Activated naive CD8-positive, alpha-beta T cell treated with anti-CD3 and anti-CD28 coated beads, Interleukin-2, amount 50 U/mL, for 24 hours (primary cell): ENCODE data around the gene RPP14.

Experiments used
- ATAC-seq: fragments of 150-1000 bp; cut with Tn5 transposase; one replicate; pipeline ENCODE4 v1.10.0; 2021
- DNase-seq: peaks from one replicate; pipeline ENCODE4 v3.0.0; 2021
- H3K27ac Mint-ChIP-seq: one replicate; pipeline ENCODE4 v1.8.0; 2021; ENCODE audit warnings: mild to moderate bottlenecking, mixed read lengths
- H3K27me3 Mint-ChIP-seq: one replicate; pipeline ENCODE4 v1.8.0; 2021; ENCODE audit warnings: mixed read lengths
- H3K36me3 Mint-ChIP-seq: one replicate; pipeline ENCODE4 v1.8.0; 2021; ENCODE audit warnings: low read depth, mixed read lengths
- H3K4me1 Mint-ChIP-seq: one replicate; pipeline ENCODE4 v1.8.0; 2021; ENCODE audit warnings: mixed read lengths
- H3K4me3 Mint-ChIP-seq: one replicate; pipeline ENCODE4 v1.8.0; 2021; ENCODE audit warnings: mild to moderate bottlenecking, moderate library complexity, mixed read lengths
- H3K9me3 Mint-ChIP-seq: one replicate; pipeline ENCODE4 v1.8.0; 2021; ENCODE audit warnings: mixed read lengths

RPP14 gene

DNA sequence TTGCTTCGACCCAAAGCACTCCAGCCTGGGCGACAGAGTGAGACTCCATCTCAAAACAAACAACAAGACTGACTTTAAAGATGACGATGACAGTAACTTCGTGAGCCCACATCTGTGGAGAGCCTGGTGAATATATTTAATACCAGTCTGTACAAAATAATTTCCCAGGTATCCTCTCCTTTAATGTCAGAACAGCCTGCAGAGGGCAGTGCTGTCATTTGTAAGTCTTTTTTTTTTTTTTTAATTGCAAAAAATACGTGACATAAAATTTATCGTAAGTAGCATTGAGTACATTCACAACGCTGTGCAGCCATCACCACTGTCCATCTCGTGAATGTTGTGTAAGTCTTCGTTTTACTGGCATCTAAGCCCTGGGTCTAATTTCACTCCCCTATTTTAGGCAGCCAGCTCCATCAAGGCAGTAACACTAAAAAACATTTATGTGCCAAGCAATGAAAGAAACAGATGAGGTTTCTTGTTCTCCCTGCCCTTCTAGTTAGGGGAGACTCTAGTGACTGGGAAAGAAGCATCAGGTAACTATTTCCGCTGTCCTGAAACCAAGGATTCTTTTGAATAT, 1.7 kb downstream of the RPP14 start:
- H3K36me3 Mint-ChIP-seq: peaks cover 43% of the 10 kb centered on the region
- DNase-seq (peak; percentile 35), ATAC-seq (no peak)
- peaks cover 44% of the 10 kb centered on the region for H3K4me1 Mint-ChIP-seq
- no peaks in the 10 kb centered on the region for H3K27me3 Mint-ChIP-seq
- peak overlapping the region; percentile 94 for H3K4me3 Mint-ChIP-seq
- H3K27ac Mint-ChIP-seq: peak overlapping the region; percentile 94
- no peaks in the 10 kb centered on the region for H3K9me3 Mint-ChIP-seq

- peak overlapping the region; percentile 94 for H3K4me3 Mint-ChIP-seq
- no peaks in the 10 kb centered on the region for H3K27me3 Mint-ChIP-seq
- H3K4me1 Mint-ChIP-seq: peaks cover 44% of the 10 kb centered on the region
- peaks cover 49% of the 10 kb centered on the region for H3K36me3 Mint-ChIP-seq
- DNase-seq (no peak), ATAC-seq (no peak)
- no peaks in the 10 kb centered on the region for H3K9me3 Mint-ChIP-seq
- H3K27ac Mint-ChIP-seq: no peak overlapping the region
These were observed 2.7 kb downstream of the RPP14 start for GRCh38 chr3:58308728-58309127.

DNA sequence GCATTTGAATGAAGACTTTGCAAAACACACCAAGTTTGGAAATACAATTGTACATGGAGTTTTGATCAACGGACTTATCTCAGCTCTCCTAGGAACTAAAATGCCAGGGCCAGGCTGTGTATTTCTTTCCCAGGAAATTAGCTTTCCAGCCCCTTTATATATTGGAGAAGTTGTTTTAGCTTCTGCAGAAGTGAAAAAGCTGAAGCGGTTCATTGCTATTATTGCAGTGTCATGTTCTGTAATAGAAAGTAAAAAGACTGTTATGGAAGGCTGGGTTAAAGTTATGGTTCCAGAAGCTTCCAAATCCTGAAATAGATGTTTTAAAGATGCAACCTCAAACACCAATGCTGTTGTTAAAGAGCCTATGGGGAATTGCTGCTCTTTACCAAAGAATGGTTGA, 11.8 kb downstream of the RPP14 start:
- ATAC-seq (no peak), DNase-seq (no peak)
- peaks cover 14% of the 10 kb centered on the region for H3K4me1 Mint-ChIP-seq
- H3K9me3 Mint-ChIP-seq: no peaks in the 10 kb centered on the region
- no peaks in the 10 kb centered on the region for H3K27me3 Mint-ChIP-seq
- no peak overlapping the region for H3K27ac Mint-ChIP-seq
- H3K36me3 Mint-ChIP-seq: peaks cover 44% of the 10 kb centered on the region
- no peak overlapping the region for H3K4me3 Mint-ChIP-seq

DNA sequence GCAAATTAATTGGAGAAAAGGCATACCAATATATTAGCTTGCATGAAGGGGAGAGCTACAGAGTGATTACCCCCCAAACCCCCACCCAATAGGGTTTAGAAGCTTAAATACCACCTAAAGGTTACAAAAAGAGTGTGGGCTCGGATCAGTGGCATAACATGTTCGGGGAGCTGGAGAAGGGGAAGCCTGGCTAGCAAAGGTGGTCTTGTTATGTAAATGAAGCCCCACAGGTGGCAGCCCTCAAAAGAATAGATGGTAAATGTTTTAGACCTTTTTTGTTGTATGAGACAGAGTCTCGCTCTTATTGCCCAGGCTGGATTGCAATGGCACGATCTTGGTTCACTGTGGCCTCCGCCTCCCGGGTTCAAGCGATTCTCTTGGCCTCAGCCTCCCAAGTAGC, 15.7 kb downstream of the RPP14 start:
- Mint-ChIP-seq H3K36me3 (peaks cover 21% of the 10 kb centered on the region), H3K4me3 (no peak overlapping the region), H3K27ac (peak overlapping the region; percentile 14), H3K4me1 (peaks cover 45% of the 10 kb centered on the region), H3K9me3 (no peaks in the 10 kb centered on the region), H3K27me3 (no peaks in the 10 kb centered on the region)
- no peak for DNase-seq
- ATAC-seq: no peak

GRCh38 chr3:58322793-58323192, 16.7 kb downstream of the RPP14 start:
- Mint-ChIP-seq H3K9me3 (no peaks in the 10 kb centered on the region), H3K27me3 (no peaks in the 10 kb centered on the region), H3K27ac (peak overlapping the region; percentile 91), H3K4me1 (peaks cover 45% of the 10 kb centered on the region), H3K36me3 (peaks cover 19% of the 10 kb centered on the region), H3K4me3 (no peak overlapping the region)
- no peak for DNase-seq
- ATAC-seq: no peak

- H3K27me3 Mint-ChIP-seq: no peaks in the 10 kb centered on the region
- H3K9me3 Mint-ChIP-seq: no peaks in the 10 kb centered on the region
- H3K27ac Mint-ChIP-seq: peak overlapping the region; percentile 91
- peaks cover 45% of the 10 kb centered on the region for H3K4me1 Mint-ChIP-seq
- ATAC-seq (peak; percentile 76), DNase-seq (no peak)
- peaks cover 13% of the 10 kb centered on the region for H3K36me3 Mint-ChIP-seq
- peak overlapping the region; percentile 45 for H3K4me3 Mint-ChIP-seq
These were observed 17.7 kb downstream of the RPP14 start for GRCh38 chr3:58323529-58324390.

DNA sequence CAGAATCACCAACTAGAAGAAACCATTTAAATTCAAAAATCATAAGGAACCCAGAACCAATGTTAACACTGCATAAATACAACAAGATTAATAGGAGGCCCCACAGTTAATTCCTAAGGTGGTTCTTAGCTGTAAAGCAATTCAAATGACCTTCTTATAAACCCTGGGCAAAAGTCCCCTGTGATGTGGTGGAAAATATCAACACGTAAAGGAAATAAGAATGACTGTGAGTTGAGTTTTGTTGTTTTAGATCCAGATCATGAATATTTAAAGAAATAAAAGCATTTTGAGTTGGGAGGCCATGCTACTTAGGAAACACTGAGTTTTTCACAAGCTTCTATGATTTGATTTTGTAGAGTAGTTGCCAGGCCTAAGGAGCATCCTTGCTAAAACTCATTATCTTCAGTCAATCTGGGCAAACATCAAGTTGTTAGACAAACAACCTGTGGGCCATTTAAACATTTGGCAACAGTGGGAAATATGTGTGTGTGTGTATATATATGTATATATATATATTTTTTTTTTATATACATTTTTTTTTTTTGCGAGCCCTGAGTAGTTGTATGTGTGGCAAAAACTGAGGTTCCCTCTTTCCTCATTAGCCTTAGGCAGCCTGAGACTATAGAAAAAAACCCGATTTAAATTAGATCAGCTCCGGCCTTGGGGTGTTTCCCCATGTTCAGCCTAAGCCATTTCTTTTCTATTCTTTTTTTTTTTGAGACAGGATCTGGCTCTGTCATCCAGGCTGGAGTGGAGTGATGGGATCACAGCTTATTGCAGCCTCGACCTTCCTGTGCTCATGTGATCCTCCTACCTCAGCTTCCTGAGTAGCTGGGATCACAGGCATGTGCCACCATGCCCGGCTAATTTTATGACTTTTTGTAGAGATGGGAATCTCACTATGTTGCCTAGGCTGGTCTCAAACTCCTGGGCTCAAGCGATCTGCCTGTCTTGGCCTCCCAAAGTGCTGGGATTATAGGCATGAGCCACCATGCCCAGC, 18.6 kb downstream of the RPP14 start:
- H3K36me3 Mint-ChIP-seq: peaks cover 9% of the 10 kb centered on the region
- ATAC-seq: peak; percentile 70
- H3K27me3 Mint-ChIP-seq: no peaks in the 10 kb centered on the region
- no peaks in the 10 kb centered on the region for H3K9me3 Mint-ChIP-seq
- H3K4me3 Mint-ChIP-seq: peak overlapping the region; percentile 45
- DNase-seq: no peak
- H3K4me1 Mint-ChIP-seq: peaks cover 45% of the 10 kb centered on the region
- H3K27ac Mint-ChIP-seq: peak overlapping the region; percentile 91

- ATAC-seq: no peak
- no peaks in the 10 kb centered on the region for H3K9me3 Mint-ChIP-seq
- H3K27ac Mint-ChIP-seq: peak overlapping the region; percentile 91
- DNase-seq: no peak
- H3K4me1 Mint-ChIP-seq: peaks cover 45% of the 10 kb centered on the region
- H3K36me3 Mint-ChIP-seq: peaks cover 6% of the 10 kb centered on the region
- no peak overlapping the region for H3K4me3 Mint-ChIP-seq
- H3K27me3 Mint-ChIP-seq: no peaks in the 10 kb centered on the region
These were observed 19.5 kb downstream of the RPP14 start for GRCh38 chr3:58325525-58325992.

DNA sequence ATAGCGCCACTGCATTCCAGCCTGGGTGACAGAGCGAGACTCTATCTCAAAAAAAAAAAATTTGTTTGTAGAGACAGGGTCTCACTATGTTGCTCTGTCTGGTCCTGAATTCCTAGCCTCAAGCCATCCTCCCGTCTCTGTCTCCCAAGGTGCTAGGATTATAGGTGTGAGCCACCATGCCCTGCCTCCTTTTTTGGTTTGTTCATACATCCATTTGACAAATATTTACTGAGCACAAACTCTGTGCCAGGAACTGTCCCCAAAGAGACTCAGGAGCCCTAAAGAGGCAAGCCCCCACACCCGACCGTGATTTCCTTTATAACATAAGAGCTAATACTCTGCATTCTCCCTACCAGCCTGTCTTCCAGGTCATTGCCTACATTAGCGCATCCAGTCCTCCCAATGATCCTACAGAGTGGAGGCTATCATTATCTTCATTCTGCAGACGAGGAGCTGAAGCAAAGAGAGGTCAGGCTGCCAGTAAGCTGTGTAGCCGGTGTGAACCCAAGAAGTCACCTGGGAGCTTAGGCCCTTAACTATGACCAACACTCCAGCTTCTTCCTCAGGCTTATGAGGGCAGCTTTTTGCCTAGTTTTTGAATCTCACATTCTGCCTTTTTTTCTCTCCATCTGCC, 20.3 kb downstream of the RPP14 start:
- no peak overlapping the region for H3K27ac Mint-ChIP-seq
- H3K36me3 Mint-ChIP-seq: no peaks in the 10 kb centered on the region
- DNase-seq (no peak), ATAC-seq (no peak)
- peaks cover 41% of the 10 kb centered on the region for H3K4me1 Mint-ChIP-seq
- no peaks in the 10 kb centered on the region for H3K9me3 Mint-ChIP-seq
- no peak overlapping the region for H3K4me3 Mint-ChIP-seq
- no peaks in the 10 kb centered on the region for H3K27me3 Mint-ChIP-seq

DNA sequence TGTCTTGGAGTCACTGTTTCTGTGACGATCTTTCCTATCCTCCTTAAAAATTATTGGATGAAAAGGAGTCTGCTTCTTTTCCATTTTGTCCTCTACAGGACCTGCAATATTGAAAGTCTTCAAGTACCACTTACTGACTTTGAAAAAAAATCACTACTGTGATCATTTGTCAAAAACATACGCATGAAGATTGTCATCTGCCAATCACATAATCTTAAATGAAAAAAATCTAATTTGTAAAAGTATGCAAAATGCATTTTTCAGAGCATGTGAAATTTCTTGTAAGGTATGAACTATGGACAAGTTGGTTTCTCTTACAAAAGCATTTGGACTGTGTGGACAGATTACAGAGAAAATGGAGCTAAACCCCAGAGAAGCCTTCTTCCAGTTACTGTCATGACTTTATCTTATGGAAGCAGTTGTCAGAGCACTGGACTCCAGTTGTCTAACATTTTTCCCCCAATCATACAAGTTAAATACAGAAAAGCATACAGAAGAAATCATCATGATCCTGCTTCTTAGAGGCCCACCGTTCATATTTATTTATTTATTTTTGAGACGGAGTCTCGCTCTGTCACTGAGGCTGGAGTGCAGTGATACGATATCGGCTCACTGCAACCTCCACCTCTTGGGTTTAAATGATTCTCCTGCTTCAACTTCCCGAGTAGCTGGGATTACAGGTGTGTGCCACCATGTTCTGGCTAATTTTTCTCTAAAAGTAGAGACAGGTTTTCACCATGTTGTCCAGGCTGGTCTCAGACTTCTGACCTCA, 23.3 kb downstream of the RPP14 start:
- Mint-ChIP-seq H3K27me3 (no peaks in the 10 kb centered on the region), H3K9me3 (no peaks in the 10 kb centered on the region), H3K27ac (no peak overlapping the region), H3K36me3 (no peaks in the 10 kb centered on the region), H3K4me1 (peaks cover 39% of the 10 kb centered on the region), H3K4me3 (no peak overlapping the region)
- ATAC-seq (no peak), DNase-seq (no peak)

DNA sequence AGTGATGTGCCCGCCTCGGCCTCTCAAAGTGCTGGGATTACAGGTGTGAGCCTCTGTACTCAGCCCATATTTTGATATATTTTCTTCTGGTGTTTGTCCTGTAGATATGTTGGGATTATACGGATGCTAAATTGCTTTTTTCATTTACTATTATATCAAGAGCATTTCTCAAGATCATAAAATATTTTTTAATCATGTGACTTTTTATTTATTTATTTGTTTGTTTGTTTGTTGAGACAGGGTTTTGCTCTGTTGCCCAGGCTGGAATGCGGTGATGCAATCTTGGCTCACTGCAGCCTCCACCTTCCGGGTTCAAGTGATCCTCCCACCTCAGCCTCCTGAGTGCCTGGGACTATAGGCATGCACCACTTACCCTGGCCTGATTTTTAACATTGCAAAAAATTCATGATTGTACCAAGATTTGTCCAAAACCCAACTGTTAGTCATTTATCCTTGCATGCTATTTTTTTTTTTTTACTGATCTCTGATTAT, 23.9 kb downstream of the RPP14 start:
- H3K9me3 Mint-ChIP-seq: no peaks in the 10 kb centered on the region
- H3K4me3 Mint-ChIP-seq: no peak overlapping the region
- no peaks in the 10 kb centered on the region for H3K36me3 Mint-ChIP-seq
- H3K27me3 Mint-ChIP-seq: no peaks in the 10 kb centered on the region
- no peak for ATAC-seq
- no peak overlapping the region for H3K27ac Mint-ChIP-seq
- DNase-seq: no peak
- peaks cover 38% of the 10 kb centered on the region for H3K4me1 Mint-ChIP-seq

- Mint-ChIP-seq H3K27ac (peak overlapping the region; percentile 60), H3K9me3 (no peaks in the 10 kb centered on the region)
- ATAC-seq: no peak
These were observed 25.6 kb downstream of the RPP14 start for GRCh38 chr3:58331593-58332152.

DNA sequence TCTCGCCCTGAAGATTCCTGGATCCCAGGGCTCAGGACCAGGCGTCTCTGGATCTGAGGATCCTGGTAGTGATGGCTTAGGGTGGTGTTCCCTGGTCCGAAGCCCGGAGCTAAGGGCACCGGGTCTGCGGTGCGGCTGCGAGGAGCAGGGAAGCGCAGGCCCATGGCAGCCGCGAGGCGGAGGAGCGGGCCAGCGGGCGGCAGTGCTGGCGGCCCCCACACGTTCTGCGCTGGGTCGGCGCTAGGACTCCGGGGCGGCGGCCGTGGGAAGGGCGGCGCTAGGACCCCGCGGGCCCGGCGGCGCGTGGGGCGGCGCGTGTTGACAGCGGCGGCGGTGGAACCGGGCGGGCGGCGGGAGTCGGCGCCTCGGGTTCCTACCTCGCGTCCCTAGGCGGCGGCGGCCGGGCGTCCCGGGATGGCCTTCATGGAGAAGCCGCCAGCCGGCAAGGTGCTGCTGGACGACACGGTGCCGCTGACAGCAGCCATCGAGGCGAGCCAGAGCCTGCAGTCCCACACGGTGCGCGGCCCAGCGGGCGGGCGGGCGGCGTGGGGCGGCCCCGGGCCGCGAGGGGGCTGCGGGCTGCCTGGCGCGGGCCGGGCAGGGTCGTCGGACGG, 26.6 kb downstream of the RPP14 start, which contains the start of gene PXK:
Gene PXK (plus strand): TSS at position 318 of the 614 bp plus-strand sequence. CDS start 97 bp downstream, at position 415.
- ATAC-seq: peak; percentile 89

More at GRCh38 chr3:58331593-58332152, 25.6 kb downstream of the RPP14 start:
- no peak for DNase-seq
- H3K4me1 Mint-ChIP-seq: peaks cover 41% of the 10 kb centered on the region
- H3K27me3 Mint-ChIP-seq: no peaks in the 10 kb centered on the region
- H3K4me3 Mint-ChIP-seq: peak overlapping the region; percentile 97
- H3K36me3 Mint-ChIP-seq: peaks cover 8% of the 10 kb centered on the region

More for the DNA sequence above, 26.6 kb downstream of the RPP14 start, which contains the start of gene PXK:
- Mint-ChIP-seq H3K9me3 (no peaks in the 10 kb centered on the region), H3K27me3 (no peaks in the 10 kb centered on the region), H3K4me3 (peak within 1 kb of the TSS; percentile 97), H3K4me1 (peaks cover 43% of the 10 kb centered on the region), H3K36me3 (peaks cover 8% of the 10 kb centered on the region), H3K27ac (peak within 1 kb of the TSS; percentile 89)
- DNase-seq: peak; percentile 84
